ENCODE results near the gene SEZ6L.

Gene SEZ6L

DNA sequence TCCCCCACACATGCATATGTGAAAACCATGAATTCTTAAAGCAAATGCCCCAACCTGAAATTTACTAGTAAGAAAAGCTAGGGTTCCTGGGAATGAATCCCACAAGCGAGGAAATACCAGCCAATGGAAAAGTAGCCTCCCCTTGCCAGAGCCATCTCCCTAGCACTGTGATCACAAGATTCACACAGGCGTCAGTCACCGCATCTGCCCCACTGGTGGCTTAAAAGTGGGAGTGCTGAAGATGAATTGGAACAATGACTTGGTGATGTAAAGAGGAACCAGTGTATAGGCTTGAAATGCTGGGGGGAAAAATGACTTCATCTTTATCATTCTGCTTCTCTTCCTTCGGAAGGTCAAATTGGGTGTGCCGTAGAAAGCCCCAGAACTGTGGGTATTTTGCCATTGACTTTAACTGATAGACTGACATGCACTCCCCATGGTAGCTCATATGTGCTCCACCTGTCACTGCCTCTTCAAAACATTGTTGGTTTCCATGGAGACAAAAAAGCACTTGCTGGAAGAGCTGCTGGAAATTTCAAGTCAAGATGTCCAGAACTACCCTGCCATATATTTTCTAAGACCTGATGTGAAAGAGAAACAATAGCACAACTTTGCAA lies 240.6 kb downstream of the SEZ6L start:
- H3K27me3 ChIP-seq (ENCODE audit: insufficient read depth, poor library complexity, severe bottlenecking) = no peaks in the 10 kb centered on the region
- no peak for DNase-seq (ENCODE audit: low spot score)

DNA sequence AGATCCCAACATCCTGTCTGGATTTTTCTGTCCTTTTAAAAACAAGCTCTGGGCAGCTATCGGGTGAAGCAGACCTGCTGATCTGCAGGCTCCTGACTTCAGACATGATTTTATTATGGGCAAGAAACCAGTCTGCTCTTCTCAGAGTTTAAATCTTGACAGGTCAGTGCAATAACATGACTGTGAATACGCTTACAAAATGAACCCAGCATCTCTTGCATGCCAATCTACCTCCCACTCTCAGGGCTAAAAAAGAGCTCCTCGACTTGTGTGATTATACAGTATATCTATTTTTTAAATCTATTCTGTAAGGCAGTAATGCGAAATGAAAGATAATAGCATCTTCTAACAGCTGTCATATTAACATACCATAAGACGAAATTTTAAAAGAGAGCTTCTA lies 241.1 kb downstream of the SEZ6L start:
- Histone ChIP-seq H3K27me3 (ENCODE audit: insufficient read depth, poor library complexity, severe bottlenecking) (no peaks in the 10 kb centered on the region), H3K9me3 (ENCODE audit: severe bottlenecking) (no peaks in the 10 kb centered on the region), H3K27ac (ENCODE audit: poor library complexity, severe bottlenecking) (no peak overlapping the region), H3K4me3 (ENCODE audit: severe bottlenecking) (no peak overlapping the region), H3K4me1 (ENCODE audit: insufficient read depth, poor library complexity, severe bottlenecking) (no peaks in the 10 kb centered on the region), H3K36me3 (ENCODE audit: low read depth) (no peaks in the 10 kb centered on the region)
- ATAC-seq (ENCODE audit: low read depth) (no peak), DNase-seq (ENCODE audit: low spot score) (no peak)
- no peak for TF ChIP-seq CTCF (IDR thresholded peaks at IDR 0.05; ENCODE audit: poor library complexity, severe bottlenecking)

More for the DNA sequence above, 240.6 kb downstream of the SEZ6L start:
- no peaks in the 10 kb centered on the region for H3K4me1 ChIP-seq (ENCODE audit: insufficient read depth, poor library complexity, severe bottlenecking)
- ATAC-seq (ENCODE audit: low read depth) = no peak
- H3K4me3 ChIP-seq (ENCODE audit: severe bottlenecking) = no peak overlapping the region
- no peak for TF ChIP-seq CTCF (IDR thresholded peaks at IDR 0.05; ENCODE audit: poor library complexity, severe bottlenecking)
- no peak overlapping the region for H3K27ac ChIP-seq (ENCODE audit: poor library complexity, severe bottlenecking)
- H3K9me3 ChIP-seq (ENCODE audit: severe bottlenecking) = no peaks in the 10 kb centered on the region
- no peaks in the 10 kb centered on the region for H3K36me3 ChIP-seq (ENCODE audit: low read depth)

DNA sequence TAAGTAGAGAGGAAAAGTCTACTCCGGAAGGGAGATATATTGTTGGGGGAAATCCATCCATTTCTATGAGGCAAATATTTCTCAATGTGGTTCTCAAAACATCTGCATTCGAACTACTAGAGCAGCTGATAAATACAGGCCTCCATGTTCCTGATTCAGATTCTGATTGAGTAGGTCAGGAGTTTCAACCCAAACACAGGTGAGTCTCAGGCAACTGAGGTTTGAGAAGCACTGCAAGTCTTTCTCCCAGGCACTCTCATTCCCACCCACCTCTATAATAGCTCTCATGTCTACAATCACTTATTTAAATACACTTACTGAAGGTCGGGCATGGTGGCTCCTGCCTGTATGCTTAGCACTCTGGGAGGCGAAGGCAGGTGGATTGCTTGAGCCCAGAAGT lies 245.1 kb downstream of the SEZ6L start:
- ATAC-seq (ENCODE audit: low read depth) = no peak

GRCh38 chr22:26416256-26416655 lies 247.0 kb downstream of the SEZ6L start:
- no peak overlapping the region for H3K4me3 ChIP-seq (ENCODE audit: severe bottlenecking)
- H3K36me3 ChIP-seq (ENCODE audit: low read depth) = no peaks in the 10 kb centered on the region
- H3K9me3 ChIP-seq (ENCODE audit: severe bottlenecking) = no peaks in the 10 kb centered on the region
- H3K4me1 ChIP-seq (ENCODE audit: insufficient read depth, poor library complexity, severe bottlenecking) = peaks cover 20% of the 10 kb centered on the region
- no peak for DNase-seq (ENCODE audit: low spot score)
- peak overlapping the region; percentile 92 for H3K27ac ChIP-seq (ENCODE audit: poor library complexity, severe bottlenecking)
- TF ChIP-seq CTCF (IDR thresholded peaks at IDR 0.05; ENCODE audit: poor library complexity, severe bottlenecking) = no peak
- ATAC-seq (ENCODE audit: low read depth) = peak; percentile 56
- H3K27me3 ChIP-seq (ENCODE audit: insufficient read depth, poor library complexity, severe bottlenecking) = no peaks in the 10 kb centered on the region

More for the DNA sequence above, 245.1 kb downstream of the SEZ6L start:
- Histone ChIP-seq H3K4me3 (ENCODE audit: severe bottlenecking) (no peak overlapping the region), H3K27me3 (ENCODE audit: insufficient read depth, poor library complexity, severe bottlenecking) (no peaks in the 10 kb centered on the region), H3K27ac (ENCODE audit: poor library complexity, severe bottlenecking) (no peak overlapping the region), H3K4me1 (ENCODE audit: insufficient read depth, poor library complexity, severe bottlenecking) (peaks cover 20% of the 10 kb centered on the region), H3K36me3 (ENCODE audit: low read depth) (no peaks in the 10 kb centered on the region), H3K9me3 (ENCODE audit: severe bottlenecking) (no peaks in the 10 kb centered on the region)
- TF ChIP-seq CTCF (IDR thresholded peaks at IDR 0.05; ENCODE audit: poor library complexity, severe bottlenecking) = no peak
- no peak for DNase-seq (ENCODE audit: low spot score)

DNA sequence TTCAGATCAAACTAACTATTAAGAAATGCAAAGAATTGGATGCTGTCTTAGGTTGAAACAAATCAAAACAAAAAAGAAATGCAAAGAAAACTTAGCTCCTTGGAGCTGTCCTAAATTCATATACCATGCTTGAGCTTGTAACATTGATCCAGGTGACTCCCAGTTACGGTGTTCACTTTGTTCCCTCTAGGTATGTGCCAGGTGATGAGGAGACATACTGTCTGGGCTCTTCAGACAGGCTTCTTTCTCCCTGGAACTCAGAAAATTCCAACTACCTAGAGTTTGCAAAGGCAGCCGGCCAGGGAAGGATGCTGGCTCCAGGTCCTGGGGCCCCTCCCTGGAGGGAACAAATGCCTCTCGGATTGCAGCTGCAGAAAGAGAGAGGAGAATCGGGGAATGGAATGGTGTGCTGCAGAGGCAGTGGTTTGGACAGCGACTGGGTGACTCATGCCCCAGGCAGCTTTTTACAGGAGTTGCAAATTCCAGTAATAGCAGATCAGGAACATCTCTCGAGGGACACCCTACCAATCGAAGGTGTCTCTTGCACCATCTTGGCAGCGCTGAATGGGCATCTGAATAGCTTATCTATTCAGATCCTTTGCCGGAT lies 247.5 kb downstream of the SEZ6L start:
- peaks cover 20% of the 10 kb centered on the region for H3K4me1 ChIP-seq (ENCODE audit: insufficient read depth, poor library complexity, severe bottlenecking)
- H3K9me3 ChIP-seq (ENCODE audit: severe bottlenecking) = no peaks in the 10 kb centered on the region
- DNase-seq (ENCODE audit: low spot score) (peak; percentile 85), ATAC-seq (ENCODE audit: low read depth) (peak; percentile 96)
- H3K36me3 ChIP-seq (ENCODE audit: low read depth) = no peaks in the 10 kb centered on the region
- H3K27ac ChIP-seq (ENCODE audit: poor library complexity, severe bottlenecking) = peak overlapping the region; percentile 92
- H3K4me3 ChIP-seq (ENCODE audit: severe bottlenecking) = no peak overlapping the region
- no peaks in the 10 kb centered on the region for H3K27me3 ChIP-seq (ENCODE audit: insufficient read depth, poor library complexity, severe bottlenecking)
- no peak for TF ChIP-seq CTCF (IDR thresholded peaks at IDR 0.05; ENCODE audit: poor library complexity, severe bottlenecking)
